ENCODE data around the gene MPND. TPM values are rescaled to one million over a fixed set of nuclear protein-coding genes. Genes with fewer than 3 reads are reported as not detected.

MPND gene
- total RNA-seq, 1 donor from 2014 or later = 22.7 TPM

DNA sequence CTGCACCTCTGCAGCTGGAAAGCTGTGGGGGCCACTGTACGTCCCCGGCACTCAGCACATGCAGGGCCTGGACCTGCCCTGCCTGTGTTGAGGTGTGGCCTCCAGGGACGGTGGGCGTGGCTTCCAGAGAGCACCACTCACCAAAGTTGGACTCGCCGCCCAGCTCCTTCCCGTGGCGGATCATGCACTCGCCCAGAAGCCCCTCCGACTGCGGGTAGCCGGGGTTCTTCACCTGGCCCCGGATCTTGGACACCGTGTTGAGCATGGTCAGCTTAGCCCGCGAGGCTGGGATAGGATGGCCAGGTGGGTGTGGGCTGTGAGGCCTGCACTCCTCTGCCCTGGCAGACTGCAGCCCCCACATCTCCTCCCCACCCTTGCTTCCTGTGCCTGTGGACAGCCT lies 22.0 kb downstream of the MPND start:
- intact Hi-C loops (cut with micrococcal nuclease) = no loop called here

- intact Hi-C loops (cut with micrococcal nuclease) = no loop called here
Observed at GRCh38 chr19:4365791-4366665, 22.7 kb downstream of the MPND start.

- intact Hi-C loops (cut with micrococcal nuclease) = no loop called here
Observed at GRCh38 chr19:4366666-4367335, 23.4 kb downstream of the MPND start.

DNA sequence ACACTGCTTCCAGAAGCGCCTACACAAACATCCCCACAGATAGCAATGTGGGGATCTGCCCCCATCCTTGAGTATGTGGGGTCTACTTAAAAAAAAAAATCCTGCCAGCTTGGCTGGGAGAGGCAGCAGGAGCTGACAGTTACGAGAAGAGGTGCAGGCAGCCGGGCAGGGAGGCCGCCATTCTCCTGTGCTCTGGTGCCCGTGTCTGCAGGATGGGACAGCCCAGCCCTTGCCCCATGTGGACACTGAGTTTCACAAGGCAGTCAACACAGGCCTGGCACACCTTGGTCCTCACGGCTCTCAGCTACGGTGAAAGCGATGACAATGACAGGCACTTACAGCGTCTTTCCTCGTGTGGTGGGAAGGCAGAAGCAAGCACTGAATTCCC lies 24.0 kb downstream of the MPND start:
- intact Hi-C loops (cut with micrococcal nuclease) = no loop called here

GRCh38 chr19:4367781-4368127 lies 24.4 kb downstream of the MPND start:
- intact Hi-C loops (cut with micrococcal nuclease) = loop anchor here (2.0 kb wide), 1 partner anchor 25 kb away; the partner anchor contains the start of gene MPND

DNA sequence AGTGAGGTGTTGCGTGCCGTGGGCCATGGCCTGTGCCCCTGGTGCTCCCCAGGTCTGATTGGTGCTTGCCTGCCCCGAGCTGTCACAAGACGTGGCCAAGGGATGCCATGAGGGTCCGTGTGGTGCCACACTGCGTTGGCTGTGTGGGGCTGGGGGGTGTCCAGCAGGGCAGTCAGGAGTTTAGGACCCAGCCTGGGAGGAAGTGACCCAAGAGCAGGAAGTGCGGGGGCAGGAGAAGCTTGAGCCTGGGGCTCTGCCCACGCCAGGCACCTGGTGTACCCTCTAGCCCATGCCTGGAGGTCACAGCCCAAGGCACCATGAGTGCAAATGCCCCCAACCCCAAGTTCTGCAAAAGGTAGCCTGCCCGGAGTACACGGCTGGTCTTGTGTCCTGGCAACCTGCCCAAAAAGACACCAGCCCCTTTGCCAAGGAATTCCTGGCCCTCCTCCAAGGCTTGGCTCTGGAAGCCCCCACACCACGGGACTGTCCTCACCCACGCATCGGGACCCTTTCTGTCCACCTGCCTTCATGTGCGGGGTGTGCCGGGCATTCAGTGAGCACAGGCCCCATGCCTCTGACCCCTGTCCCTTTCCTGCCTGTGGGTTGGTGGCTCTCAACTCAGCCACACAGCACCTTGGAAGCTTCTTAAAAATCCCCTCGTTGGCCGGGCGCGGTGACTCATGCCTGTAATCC lies 24.9 kb downstream of the MPND start:
- intact Hi-C loops (cut with micrococcal nuclease) = loop anchor here (2.0 kb wide), 1 partner anchor 25 kb away; the partner anchor contains the start of gene MPND

DNA sequence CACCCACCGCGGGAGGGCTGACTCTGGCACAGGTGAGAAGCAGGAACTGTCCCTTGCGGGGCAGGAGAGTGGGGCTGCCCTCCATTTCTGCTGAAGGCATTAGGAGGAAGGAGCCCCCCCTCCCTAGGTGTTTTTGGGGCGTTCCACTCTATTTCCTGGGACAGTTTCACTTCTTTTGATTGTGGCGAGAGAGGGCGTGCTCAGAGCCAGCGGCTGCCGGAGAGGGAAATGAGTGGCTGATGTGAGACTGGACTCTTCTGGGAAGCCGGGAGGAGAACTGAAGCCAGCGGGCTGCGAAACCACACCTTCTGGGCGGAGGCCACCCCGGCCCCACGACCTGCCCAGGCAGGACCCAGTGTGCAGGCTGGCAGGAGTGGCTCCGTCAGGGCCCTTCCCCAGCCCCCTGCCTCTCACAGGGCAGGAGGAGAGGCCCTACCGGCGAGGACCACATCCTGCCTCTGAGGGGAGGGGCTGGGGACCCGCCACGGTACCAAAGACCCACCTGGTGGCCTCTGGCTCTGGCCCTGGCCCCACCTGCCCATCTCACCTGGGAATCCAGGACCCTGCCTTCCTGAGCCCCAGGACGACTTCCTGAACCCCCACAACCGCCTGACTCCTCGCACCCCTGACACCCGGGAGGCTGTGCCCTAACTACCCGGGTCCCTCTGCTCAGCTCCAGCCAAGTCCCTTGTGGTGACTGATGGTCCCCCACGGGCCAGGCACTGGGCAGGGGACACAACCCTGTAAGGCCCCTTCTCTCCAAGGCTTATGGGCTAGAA lies 25.9 kb downstream of the MPND start:
- intact Hi-C loops (cut with micrococcal nuclease) = loop anchor here (1.0 to 2.0 kb wide), 2 partner anchors 26 to 31 kb away; partner anchors contain the start of genes MPND and SH3GL1

GRCh38 chr19:4369888-4370260 lies 26.5 kb downstream of the MPND start:
- intact Hi-C loops (cut with micrococcal nuclease) = loop anchor here (1.0 to 2.0 kb wide), 3 partner anchors 10 to 30 kb away; partner anchors contain the start of genes MPND and SH3GL1

GRCh38 chr19:4370418-4371041 lies 27.2 kb downstream of the MPND start:
- intact Hi-C loops (cut with micrococcal nuclease) = loop anchor here (1.0 kb wide), 1 partner anchor 10 kb away; no protein-coding TSS in a partner anchor

GRCh38 chr19:4371247-4372164 lies 28.1 kb downstream of the MPND start:
- intact Hi-C loops (cut with micrococcal nuclease) = no loop called here

DNA sequence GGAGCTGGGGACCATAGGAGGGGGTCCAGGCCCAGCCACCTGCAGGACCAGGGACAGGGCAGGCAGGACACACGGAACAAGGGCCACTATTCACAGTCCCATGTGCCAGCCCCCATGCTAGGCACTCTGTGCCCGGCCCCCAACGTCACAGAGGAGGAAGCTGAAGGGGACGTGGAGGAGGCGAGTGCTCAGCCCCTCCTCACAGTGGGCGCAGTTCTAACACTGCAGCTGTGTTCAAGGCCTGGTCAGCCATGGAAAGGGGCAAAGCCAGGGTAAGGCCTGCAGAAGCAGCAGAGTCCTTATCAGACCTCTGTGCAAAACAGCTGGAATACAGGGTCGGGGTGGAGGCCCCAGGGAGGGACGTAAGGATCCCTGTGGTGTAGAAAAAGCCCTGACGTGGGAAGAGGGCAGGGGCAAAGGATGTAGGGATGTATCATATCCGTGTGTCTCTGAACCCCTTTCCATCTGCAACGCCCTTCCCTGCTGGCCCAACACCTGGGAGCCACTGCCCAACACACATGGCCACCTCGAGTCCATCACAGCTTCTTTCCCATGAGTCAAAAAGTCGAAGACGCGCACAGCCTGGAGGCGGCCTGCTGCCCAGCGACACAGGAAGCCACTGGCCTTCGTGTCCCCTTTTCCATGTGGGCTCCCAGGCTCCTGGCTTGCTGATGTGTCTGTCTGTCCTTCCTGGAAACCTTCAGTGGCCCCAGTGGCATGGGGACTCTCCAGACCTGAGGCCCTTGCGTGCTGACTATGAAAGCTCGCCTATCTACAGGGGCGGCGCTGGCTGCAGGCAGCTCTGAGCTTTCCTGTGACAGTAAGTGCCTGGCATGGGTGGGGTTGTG lies 29.0 kb downstream of the MPND start:
- intact Hi-C loops (cut with micrococcal nuclease) = no loop called here

DNA sequence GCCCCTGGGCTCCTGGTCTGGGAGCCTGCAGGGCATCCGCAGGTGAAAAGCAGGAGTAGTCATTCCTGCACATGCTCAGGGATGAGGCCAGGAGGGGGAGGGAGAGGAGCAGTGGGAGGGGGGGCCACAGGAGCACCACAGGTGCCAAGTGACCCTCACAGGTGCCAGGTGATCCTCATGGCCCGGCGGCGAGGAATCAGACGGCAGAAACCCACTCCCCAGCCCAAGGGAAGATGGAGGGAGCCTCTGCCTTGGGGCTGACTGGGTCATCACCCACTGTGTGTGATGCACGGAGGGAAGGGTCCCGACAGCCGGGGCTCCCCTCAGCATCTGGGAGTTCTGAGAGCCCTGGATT lies 29.6 kb downstream of the MPND start:
- intact Hi-C loops (cut with micrococcal nuclease) = no loop called here

DNA sequence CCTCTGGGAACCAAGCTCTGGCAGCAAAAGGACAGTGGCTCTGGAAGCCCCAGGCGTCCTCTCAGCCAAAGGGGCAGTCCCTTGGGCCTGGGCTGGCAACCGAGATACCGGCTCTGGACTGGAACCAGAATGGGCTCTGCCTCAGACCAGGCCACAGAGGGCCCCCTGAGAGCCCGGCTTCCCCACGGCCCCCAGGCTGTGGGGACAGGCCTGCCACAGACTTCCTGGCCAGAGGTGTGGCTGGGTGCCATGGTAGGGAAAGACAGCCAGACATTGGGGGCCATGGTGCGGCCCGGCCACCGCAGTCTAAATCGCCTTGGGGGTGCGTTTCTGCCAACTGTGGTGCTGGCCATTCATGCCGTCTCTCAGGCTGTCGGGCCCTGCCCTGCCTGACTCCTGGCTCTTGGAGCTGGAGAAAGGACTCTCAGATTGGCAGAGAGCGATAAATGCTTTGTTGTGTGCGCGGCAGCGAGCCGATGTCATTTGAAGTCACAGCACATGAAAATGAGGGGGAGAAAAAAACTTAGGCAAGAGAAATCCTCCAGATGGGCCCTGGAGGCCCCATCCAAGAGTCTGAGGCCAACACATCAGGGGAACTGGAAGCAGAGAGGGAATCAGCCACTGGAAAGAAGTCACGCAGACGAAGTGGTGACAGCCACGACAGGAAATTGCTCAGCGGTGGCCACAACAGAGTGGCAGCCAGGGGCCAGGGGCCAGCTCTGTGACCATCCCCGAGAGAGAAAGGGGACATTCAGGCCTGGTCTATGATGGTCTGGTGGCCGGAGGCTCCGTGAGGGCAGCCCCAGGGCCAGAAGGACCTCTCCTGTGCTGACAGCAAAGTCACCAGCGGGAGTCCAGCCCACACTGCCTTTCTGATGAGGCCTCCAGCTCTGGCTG lies 30.5 kb downstream of the MPND start:
- intact Hi-C loops (cut with micrococcal nuclease) = no loop called here

- intact Hi-C loops (cut with micrococcal nuclease) = no loop called here
Observed at GRCh38 chr19:4374498-4375163, 31.3 kb downstream of the MPND start.

- intact Hi-C loops (cut with micrococcal nuclease) = no loop called here
Observed at GRCh38 chr19:4375164-4376027, 32.0 kb downstream of the MPND start.

- intact Hi-C loops (cut with micrococcal nuclease) = no loop called here
Observed at GRCh38 chr19:4376028-4376670, 32.8 kb downstream of the MPND start.

All from T-helper 2 cell treated with Interferon-gamma antibody and Interleukin-4, amounts not matched to agents 100 ng/mL and 5 ng/mL, for 36 hours (primary cell).